GM06990 (cell line): ENCODE measurements around the gene GSK3A.
A peak's percentile ranks its signal among the peaks of the same experiment; 100 is the strongest.

Source experiments
- DNase-seq: peaks from one replicate; pipeline ENCODE4 v3.0.0-alpha.2; 2011; ENCODE audit not compliant: insufficient read length; ENCODE audit errors: extremely low read depth
- H3K27me3 ChIP-seq: replicated peaks from 2 replicates; pipeline ENCODE4 v1.6.0; 2011; ENCODE audit warnings: low read length; ENCODE audit not compliant: control insufficient read depth, insufficient read depth
- H3K36me3 ChIP-seq: 2 replicates; pipeline ENCODE4 v1.5.1; 2011; ENCODE audit warnings: low read length; ENCODE audit not compliant: control insufficient read depth, insufficient read depth
- H3K4me3 ChIP-seq: replicated peaks from 2 replicates; pipeline ENCODE4 v1.5.1; 2011; ENCODE audit warnings: low read depth, mild to moderate bottlenecking, control low read depth, low read length
- TF ChIP-seq, protein P1 (sequence below): IDR thresholded peaks from 2 replicates; pipeline ENCODE4 v1.5.1; 2011; ENCODE audit warnings: low read length, control low read depth, mild to moderate bottlenecking, inconsistent platforms; ENCODE audit not compliant: insufficient read depth, poor library complexity, severe bottlenecking

The GSK3A gene

DNA sequence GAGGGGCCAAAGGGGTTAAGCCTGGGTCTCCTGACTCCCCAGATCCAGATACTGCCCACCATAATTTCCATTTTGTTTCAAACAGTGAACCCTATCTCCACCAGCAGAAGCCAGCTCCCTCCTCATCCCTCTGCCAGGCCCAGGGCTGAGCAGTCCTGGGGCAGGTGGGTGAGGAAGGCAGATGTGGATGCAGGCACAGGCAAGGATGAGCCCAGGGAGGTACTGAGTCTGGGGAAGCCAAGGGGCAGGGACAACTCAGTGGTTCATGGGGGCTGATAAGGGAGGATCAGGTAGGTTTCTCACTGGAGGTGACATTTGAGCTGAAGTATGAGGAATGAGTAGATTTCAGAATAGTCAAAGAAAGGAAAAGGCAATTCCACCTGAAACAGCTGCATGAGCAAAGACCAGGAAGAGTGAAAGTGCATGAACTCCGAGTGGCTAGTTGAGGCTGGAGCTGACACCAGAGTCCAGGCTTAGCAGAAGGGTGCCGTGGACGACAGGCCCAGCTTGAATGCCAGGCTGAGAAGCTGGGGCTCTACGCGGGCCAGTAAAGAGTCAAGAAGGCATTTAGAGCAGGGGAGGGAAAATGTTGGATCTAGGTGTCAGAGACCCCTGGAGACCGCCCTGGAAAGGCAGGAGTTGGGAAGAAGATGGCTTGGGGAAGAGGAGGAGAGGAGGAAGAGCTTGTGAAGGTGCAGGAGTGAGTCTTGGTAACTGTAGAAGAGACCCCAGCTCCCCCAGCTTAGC, 36.9 kb upstream of the GSK3A start:
- DNase-seq = no peak
- TF ChIP-seq, protein P1, sequence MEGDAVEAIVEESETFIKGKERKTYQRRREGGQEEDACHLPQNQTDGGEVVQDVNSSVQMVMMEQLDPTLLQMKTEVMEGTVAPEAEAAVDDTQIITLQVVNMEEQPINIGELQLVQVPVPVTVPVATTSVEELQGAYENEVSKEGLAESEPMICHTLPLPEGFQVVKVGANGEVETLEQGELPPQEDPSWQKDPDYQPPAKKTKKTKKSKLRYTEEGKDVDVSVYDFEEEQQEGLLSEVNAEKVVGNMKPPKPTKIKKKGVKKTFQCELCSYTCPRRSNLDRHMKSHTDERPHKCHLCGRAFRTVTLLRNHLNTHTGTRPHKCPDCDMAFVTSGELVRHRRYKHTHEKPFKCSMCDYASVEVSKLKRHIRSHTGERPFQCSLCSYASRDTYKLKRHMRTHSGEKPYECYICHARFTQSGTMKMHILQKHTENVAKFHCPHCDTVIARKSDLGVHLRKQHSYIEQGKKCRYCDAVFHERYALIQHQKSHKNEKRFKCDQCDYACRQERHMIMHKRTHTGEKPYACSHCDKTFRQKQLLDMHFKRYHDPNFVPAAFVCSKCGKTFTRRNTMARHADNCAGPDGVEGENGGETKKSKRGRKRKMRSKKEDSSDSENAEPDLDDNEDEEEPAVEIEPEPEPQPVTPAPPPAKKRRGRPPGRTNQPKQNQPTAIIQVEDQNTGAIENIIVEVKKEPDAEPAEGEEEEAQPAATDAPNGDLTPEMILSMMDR = no peak
- peaks cover 9% of the 10 kb centered on the region for H3K36me3 ChIP-seq
- peak overlapping the region; percentile 70 for H3K4me3 ChIP-seq
- no peaks in the 10 kb centered on the region for H3K27me3 ChIP-seq

GRCh38 chr19:42278452-42279154, 36.2 kb upstream of the GSK3A start:
- H3K4me3 ChIP-seq = no peak overlapping the region

DNA sequence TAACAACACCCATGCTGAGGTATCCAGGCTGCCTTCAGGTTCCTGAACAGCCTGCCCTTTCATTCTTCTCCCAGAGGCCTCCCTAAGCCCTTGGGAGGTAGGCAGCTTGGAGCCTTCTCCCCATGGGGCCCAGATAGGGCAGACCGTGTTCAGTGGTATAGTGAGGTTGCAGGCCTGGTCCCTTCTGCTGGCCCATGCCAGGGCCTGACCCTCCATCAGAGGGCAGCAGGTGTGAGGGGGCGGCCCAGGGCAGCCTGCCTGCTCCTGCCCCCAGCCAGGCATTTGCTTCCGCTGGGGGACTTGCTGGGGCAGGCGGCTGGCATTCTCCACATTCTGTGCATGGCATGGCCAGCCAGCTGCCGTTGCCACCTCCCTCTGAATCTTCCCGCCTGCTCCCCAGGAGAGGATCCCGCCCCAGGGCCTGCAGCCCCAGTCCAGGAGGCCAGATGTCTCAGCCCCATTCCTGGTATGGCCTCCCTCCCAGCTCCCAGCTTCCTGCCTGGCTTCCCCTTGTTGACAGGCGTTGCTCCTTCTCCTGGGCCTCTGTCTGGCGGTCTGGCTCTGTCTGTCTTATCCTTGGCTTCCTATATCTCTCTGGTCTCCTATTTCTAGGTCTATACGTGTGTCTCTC, 35.5 kb upstream of the GSK3A start:
- H3K4me3 ChIP-seq = no peak overlapping the region
- peaks cover 18% of the 10 kb centered on the region for H3K36me3 ChIP-seq
- DNase-seq = peak; percentile 2

More at GRCh38 chr19:42278452-42279154, 36.2 kb upstream of the GSK3A start:
- TF ChIP-seq, protein P1 = no peak
- Histone ChIP-seq H3K27me3 (no peaks in the 10 kb centered on the region), H3K36me3 (peaks cover 12% of the 10 kb centered on the region)
- peak; percentile 0 for DNase-seq

DNA sequence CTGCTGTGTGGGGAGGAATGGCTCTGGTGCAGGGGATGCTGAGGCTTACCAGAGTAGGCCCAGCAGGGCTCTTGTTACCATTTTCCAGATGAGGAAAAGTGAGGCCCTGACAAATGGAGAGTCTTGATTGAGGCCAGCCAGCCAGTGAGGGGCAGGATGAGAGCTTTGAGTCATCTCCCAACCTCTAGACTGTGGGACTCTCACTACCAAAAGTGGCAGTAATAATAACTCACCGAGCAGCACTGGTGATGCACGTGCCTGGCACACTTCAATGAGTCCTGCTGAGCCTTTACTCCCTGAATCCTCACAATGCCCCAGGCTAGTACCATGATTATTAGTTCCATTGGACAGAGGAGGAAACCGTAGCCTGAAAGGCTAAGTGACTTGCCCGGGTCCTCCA, 34.4 kb upstream of the GSK3A start:
- Histone ChIP-seq H3K27me3 (no peaks in the 10 kb centered on the region), H3K36me3 (peaks cover 24% of the 10 kb centered on the region), H3K4me3 (no peak overlapping the region)
- TF ChIP-seq, protein P1 = no peak
- DNase-seq = peak; percentile 20

More for the DNA sequence above, 35.5 kb upstream of the GSK3A start:
- H3K27me3 ChIP-seq = no peaks in the 10 kb centered on the region
- TF ChIP-seq, protein P1 = no peak

DNA sequence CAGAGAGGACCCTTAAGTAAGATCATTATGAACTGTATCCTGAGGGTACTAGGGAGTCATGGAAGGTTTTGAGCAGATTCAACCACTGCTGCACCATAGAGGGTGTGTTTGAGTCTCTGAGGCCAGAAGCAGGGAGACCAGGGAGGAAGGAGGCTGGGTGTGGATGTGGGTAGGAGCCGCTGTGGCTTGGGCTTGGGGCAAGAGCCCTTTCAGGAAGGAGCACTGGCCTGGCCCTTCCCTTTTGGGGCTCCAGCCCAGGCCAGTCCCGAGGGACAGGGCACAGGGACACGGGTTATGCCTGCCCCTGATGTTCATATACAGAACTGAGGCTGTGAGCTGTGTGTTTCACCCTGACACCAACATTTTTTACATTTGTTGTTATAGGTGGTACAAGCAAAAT, 33.9 kb upstream of the GSK3A start:
- TF ChIP-seq, protein P1 = no peak
- Histone ChIP-seq H3K4me3 (no peak overlapping the region), H3K27me3 (no peaks in the 10 kb centered on the region), H3K36me3 (peaks cover 27% of the 10 kb centered on the region)
- peak; percentile 7 for DNase-seq
